OCI-LY1 (cell line): ENCODE results near the gene CDHR3.

Experiments
- CTCF ChIP-seq: fragments of 200-600 bp; sonication (generic), shearing (Covaris generic); IDR thresholded peaks from 2 replicates; pipeline ENCODE4 v1.5.1; 2017; ENCODE audit warnings: mild to moderate bottlenecking, antibody characterized with exemption, low read length, moderate library complexity, mixed read lengths
- EZH2 ChIP-seq: fragments of 200-600 bp; sonication (generic), shearing (Covaris generic); IDR thresholded peaks from 2 replicates; pipeline ENCODE4 v1.8.0; 2017; ENCODE audit warnings: borderline replicate concordance, mixed run types, mild to moderate bottlenecking, antibody characterized with exemption, low read length, moderate library complexity, mixed read lengths

GRCh38 chr7:106036004-106036403, 72.9 kb downstream of the CDHR3 start:
- TF ChIP-seq CTCF (no peak), EZH2 (no peak)
